Large intestine (tissue), 3 donors: ENCODE results near the gene TBC1D2B. TPM values are rescaled to one million over a fixed set of nuclear protein-coding genes. Genes with fewer than 3 reads are reported as not detected.
"Not testable (repeated sequence)": the region's sequence is repeated elsewhere in the genome, so short reads cannot be mapped to it uniquely, and the experiment has no call there.

ENCODE experiments used
- DNase-seq, 2 donors: peaks; one replicate each; pipeline versions ENCODE4 v3.0.0 to v3.0.0-alpha.2; 2013
- H3K27ac ChIP-seq: one replicate; pipeline ENCODE4 v1.5.1; 2013; ENCODE audit warnings: low read length
- H3K27me3 ChIP-seq: 2 replicates; pipeline ENCODE4 v1.6.1; 2013; ENCODE audit warnings: low read length; ENCODE audit not compliant: control insufficient read depth, insufficient read depth
- H3K36me3 ChIP-seq: 2 replicates; pipeline ENCODE4 v1.6.1; 2013; ENCODE audit warnings: low read length; ENCODE audit not compliant: control insufficient read depth, insufficient read depth
- H3K4me1 ChIP-seq: one replicate; pipeline ENCODE4 v1.6.1; 2013; ENCODE audit warnings: low read length; ENCODE audit not compliant: control insufficient read depth, insufficient read depth
- H3K4me3 ChIP-seq: one replicate; pipeline ENCODE4 v1.5.1; 2013; ENCODE audit warnings: low read length
- H3K9me3 ChIP-seq: one replicate; pipeline ENCODE4 v1.6.1; 2013; ENCODE audit warnings: mild to moderate bottlenecking, low read depth, low read length, moderate library complexity; ENCODE audit not compliant: control insufficient read depth
- WGBS: methylation state at CpG from one replicate; pipeline ENCODE4 v1.1.5; 2013; ENCODE audit warnings: low lambda C conversion rate; ENCODE audit not compliant: insufficient coverage; 5-methylcytosine and 5-hydroxymethylcytosine counted together
- polyA plus RNA-seq: library from polyadenylated mRNA; unstranded; fragments of 120-200 nt; gene quantifications from one replicate; pipeline ENCODE4 v1.2.1, GENCODE V29; 2013

TBC1D2B gene
- polyA plus RNA-seq, 1 donor = 44.6 TPM

- no CpG with 5 or more reads among the region's 10 CpGs for WGBS
- Histone ChIP-seq H3K9me3 (no peaks in the 10 kb centered on the region), H3K4me3 (no peak overlapping the region), H3K27ac (no peak overlapping the region), H3K27me3 (no peaks in the 10 kb centered on the region), H3K36me3 (no peaks in the 10 kb centered on the region), H3K4me1 (no peaks in the 10 kb centered on the region)
- no peak for DNase-seq
Observed at GRCh38 chr15:77983091-77983707, 94.3 kb downstream of the TBC1D2B start.

GRCh38 chr15:77982127-77982490, 95.4 kb downstream of the TBC1D2B start:
- DNase-seq = no peak
- no peaks in the 10 kb centered on the region for H3K36me3 ChIP-seq
- H3K4me1 ChIP-seq = no peaks in the 10 kb centered on the region
- no peak overlapping the region for H3K4me3 ChIP-seq
- WGBS = no CpG with 5 or more reads among the region's 10 CpGs
- no peaks in the 10 kb centered on the region for H3K9me3 ChIP-seq
- no peaks in the 10 kb centered on the region for H3K27me3 ChIP-seq
- no peak overlapping the region for H3K27ac ChIP-seq

GRCh38 chr15:77981281-77982126, 96.0 kb downstream of the TBC1D2B start:
- Histone ChIP-seq H3K27me3 (no peaks in the 10 kb centered on the region), H3K9me3 (no peaks in the 10 kb centered on the region)
- no CpG with 5 or more reads among the region's 30 CpGs for WGBS

GRCh38 chr15:77980674-77981073, 96.8 kb downstream of the TBC1D2B start:
- not testable (repeated sequence) for DNase-seq, H3K27me3 ChIP-seq, H3K4me3 ChIP-seq, H3K9me3 ChIP-seq, H3K27ac ChIP-seq, H3K4me1 ChIP-seq, H3K36me3 ChIP-seq
- WGBS = no CpG with 5 or more reads among the region's 5 CpGs

More at GRCh38 chr15:77981281-77982126, 96.0 kb downstream of the TBC1D2B start:
- Histone ChIP-seq H3K27ac (no peak overlapping the region), H3K4me3 (no peak overlapping the region), H3K4me1 (no peaks in the 10 kb centered on the region), H3K36me3 (no peaks in the 10 kb centered on the region)
- no peak for DNase-seq

GRCh38 chr15:77980098-77980497, 97.4 kb downstream of the TBC1D2B start:
- Histone ChIP-seq H3K9me3 (no peaks in the 10 kb centered on the region), H3K27me3 (no peaks in the 10 kb centered on the region), H3K4me1 (no peaks in the 10 kb centered on the region), H3K27ac (no peak overlapping the region), H3K4me3 (no peak overlapping the region), H3K36me3 (no peaks in the 10 kb centered on the region)
- no peak for DNase-seq
- no CpG with 5 or more reads among the region's 8 CpGs for WGBS

- not testable (repeated sequence) for H3K4me1 ChIP-seq, H3K4me3 ChIP-seq, H3K9me3 ChIP-seq, H3K36me3 ChIP-seq, DNase-seq, H3K27ac ChIP-seq, H3K27me3 ChIP-seq
- no CpG with 5 or more reads among the region's 8 CpGs for WGBS
Observed at GRCh38 chr15:77979157-77979556, 98.4 kb downstream of the TBC1D2B start.

- H3K36me3 ChIP-seq, DNase-seq, H3K4me1 ChIP-seq, H3K9me3 ChIP-seq, H3K27ac ChIP-seq, H3K27me3 ChIP-seq, H3K4me3 ChIP-seq: not testable (repeated sequence)
- whole genome bisulfite sequencing = no CpG with 5 or more reads among the region's 13 CpGs
Observed at GRCh38 chr15:77978759-77979145, 98.8 kb downstream of the TBC1D2B start.

- not testable (repeated sequence) for H3K36me3 ChIP-seq, H3K27ac ChIP-seq, H3K4me3 ChIP-seq, H3K9me3 ChIP-seq, H3K4me1 ChIP-seq, DNase-seq, H3K27me3 ChIP-seq
- WGBS = no CpG with 5 or more reads among the region's 19 CpGs
Observed at GRCh38 chr15:77977903-77978758, 99.4 kb downstream of the TBC1D2B start.

- H3K9me3 ChIP-seq, H3K27ac ChIP-seq, H3K4me1 ChIP-seq, DNase-seq, H3K27me3 ChIP-seq, H3K36me3 ChIP-seq, H3K4me3 ChIP-seq: not testable (repeated sequence)
- no CpG with 5 or more reads among the region's 26 CpGs for WGBS
Observed at GRCh38 chr15:77976760-77977525, 100.6 kb downstream of the TBC1D2B start.

- not testable (repeated sequence) for H3K9me3 ChIP-seq, H3K27me3 ChIP-seq, H3K4me1 ChIP-seq, H3K36me3 ChIP-seq, H3K4me3 ChIP-seq, H3K27ac ChIP-seq, DNase-seq
- WGBS = no CpG with 5 or more reads among the region's 11 CpGs
Observed at GRCh38 chr15:77976095-77976450, 101.4 kb downstream of the TBC1D2B start.
